ENCODE measurements around the gene IL1R2. TPM values are rescaled to one million over a fixed set of nuclear protein-coding genes. Genes with fewer than 3 reads are reported as not detected.

IL1R2 gene
- polyA plus RNA-seq, 4 donors: 0.15 to 0.89 (median 0.35) TPM

DNA sequence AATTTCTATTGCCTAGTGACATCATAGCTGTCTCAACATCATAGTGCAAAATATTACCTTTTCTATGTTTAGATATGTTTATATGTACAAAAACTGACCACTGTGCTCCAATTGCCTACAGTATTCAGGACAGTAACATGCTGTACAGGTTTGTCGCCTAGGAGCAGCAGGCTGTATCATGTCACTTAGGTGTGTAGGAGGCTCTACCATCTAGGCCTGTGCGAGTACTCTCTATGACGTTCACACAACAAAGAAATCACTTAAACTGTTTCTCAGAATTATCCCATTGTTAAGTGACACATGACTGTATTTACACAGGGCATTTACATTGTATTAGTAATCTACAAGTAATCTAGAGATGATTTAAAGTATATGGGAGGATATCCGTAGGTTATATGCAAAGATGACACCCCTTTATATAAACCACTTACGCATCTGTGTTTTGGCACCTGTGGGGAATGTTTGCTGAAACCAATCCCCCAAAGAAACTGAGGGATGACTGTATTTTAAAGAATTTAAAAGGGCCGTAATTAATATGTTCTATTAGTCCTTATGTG, 24.7 kb downstream of the IL1R2 start:
- no peak for DNase-seq (ENCODE audit: low read depth in 4 of 4, low spot score in 3 of 4)

DNA sequence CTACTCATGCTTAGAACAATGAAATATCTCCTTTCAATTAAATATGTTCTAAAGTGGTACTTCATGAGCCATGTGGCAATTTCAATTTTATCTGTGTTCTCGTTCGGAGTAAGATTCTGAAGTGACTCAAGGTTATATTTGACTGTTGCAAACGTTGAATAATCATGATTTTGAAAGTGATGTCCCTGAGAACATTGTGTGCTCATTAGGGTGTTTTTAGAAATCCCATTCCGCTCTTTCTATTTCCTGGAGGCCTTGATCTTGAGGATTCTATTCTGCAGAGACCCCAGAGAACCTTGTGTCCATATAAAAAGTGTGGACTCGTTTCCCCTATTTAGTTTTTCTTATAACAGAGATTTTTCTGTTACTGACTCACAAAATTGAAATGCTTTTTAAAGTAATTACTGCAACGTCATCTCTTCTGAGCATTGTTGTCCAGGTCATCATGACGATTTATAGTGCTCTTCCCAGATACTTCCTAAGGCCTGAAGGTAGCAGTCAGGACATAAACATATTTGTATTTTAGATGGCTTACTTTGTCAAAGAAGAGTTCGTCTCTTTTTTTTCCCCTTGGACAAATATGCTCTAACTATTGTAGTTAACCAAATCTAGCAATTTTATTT, 27.2 kb downstream of the IL1R2 start:
- DNase-seq (ENCODE audit: low read depth in 4 of 4, low spot score in 3 of 4): no peak

DNA sequence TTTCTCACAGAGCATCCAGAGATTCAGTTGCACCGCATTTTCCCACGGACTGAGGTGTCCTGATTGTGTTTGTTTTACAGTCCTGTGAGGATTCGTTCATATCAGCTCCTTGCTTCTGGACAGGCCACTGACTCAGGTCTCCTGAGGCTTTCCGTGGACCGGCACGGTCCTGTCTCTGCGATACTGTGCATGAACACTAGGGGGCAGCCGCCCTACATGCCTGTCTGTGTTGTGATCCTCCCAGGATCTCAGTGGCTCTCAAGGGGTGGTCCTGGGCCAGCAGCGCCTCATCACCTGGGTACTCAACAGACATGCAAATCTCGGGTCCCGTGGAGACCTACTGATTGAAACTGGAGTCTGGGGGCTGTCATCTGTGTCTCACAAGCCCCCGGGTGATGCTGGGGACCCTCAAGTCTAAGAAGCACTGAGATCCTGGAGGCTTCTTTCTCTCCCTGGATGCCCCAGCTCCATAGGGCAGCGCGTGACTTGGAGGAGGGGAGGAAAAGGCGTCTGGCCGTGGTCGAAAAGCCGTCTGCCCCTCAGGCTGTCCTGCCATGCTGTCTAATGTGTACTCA, 28.9 kb downstream of the IL1R2 start:
- peak in 3 of 4 donors; percentile 53 to 67 (median 57) for DNase-seq (ENCODE audit: low read depth in 4 of 4, low spot score in 3 of 4)

DNA sequence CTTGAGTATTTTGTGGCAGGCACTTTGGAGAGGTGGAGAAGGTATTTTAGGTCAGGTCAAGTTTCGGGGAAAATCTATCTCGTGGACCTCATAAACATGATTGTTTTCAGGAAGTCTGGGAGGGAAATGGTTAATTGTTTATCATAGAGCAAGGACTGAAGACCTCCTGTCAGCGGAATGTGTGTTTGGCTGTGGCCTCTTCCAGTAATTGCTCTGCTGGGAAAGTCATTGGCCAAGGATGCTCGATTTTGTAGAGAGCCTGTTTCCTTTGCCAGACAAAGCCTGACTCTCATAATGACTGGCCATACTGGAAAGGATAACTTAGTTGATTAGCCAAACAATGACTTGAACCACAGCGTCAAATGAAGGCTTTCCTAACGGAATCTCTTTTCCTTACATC, 30.0 kb downstream of the IL1R2 start:
- no peak for DNase-seq (ENCODE audit: low read depth in 4 of 4, low spot score in 3 of 4)

DNA sequence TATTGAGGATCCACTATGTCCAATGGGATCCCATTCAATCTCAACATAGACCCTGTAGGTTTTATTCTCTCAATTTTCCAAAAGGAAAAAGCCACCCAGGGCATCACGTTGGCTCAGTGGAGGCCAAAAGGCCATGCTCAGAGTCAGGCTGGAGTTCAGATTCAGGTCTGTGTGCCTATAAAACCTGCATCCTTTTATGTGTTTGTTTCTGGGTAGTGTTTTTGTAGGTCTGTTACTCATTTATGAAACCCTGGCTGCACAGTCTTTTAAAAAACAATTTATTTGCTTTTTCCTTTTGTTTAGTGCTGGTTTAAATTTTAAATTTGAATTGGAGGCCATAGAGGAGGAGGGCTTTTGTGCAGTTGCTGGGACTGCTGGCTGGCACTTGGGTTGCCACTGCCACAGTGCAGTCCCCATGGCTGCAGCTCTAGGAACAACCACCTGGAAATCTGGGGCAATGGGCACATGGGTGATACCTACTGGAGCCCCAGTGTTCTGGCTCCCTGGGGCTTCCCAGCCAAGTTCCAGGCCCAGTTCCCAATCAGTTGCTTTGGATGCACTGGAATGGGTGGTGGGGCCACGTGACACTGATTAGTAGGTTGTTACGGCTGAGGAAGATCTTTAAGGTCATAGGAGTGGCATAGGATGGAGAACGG, 31.3 kb downstream of the IL1R2 start:
- DNase-seq (ENCODE audit: low read depth in 4 of 4, low spot score in 3 of 4): no peak

DNA sequence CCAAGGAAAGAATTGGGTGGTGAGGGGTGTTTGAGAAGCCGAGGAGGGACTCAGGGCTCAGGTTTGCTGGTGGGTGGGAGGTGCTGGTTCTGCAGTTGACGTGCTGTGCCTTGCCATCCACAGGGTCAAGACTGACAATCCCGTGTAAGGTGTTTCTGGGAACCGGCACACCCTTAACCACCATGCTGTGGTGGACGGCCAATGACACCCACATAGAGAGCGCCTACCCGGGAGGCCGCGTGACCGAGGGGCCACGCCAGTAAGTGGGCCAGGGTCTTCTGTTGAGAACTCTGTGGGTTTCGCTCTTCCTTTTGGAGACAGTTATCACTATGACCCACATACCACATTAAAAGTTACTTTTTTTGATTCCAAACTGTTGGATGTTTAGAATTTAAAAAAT, 32.6 kb downstream of the IL1R2 start:
- DNase-seq (ENCODE audit: low read depth in 4 of 4, low spot score in 3 of 4): no peak

DNA sequence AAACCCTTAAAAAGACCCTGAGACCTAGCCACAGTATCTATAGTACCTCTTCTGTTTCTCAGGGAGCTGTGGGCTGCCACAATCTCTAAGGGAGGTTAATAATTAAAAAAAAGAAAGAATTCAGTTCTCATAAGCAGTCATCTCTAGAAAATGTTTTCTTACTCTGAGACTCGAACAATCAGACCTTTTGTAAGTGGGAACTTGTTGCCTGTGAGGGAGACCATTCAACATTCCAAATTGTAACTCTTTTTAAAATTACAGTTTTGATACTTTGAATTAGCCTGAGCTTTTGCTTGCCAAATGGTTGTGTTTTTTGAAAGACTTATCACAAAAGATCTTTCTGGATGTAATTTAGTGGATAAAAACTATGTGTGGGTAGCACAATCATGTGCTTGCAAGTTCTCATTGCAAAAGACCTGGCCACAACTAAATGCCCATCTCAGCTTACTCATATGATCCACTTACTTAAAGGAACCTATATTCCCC, 33.3 kb downstream of the IL1R2 start:
- no peak for DNase-seq (ENCODE audit: low read depth in 4 of 4, low spot score in 3 of 4)

DNA sequence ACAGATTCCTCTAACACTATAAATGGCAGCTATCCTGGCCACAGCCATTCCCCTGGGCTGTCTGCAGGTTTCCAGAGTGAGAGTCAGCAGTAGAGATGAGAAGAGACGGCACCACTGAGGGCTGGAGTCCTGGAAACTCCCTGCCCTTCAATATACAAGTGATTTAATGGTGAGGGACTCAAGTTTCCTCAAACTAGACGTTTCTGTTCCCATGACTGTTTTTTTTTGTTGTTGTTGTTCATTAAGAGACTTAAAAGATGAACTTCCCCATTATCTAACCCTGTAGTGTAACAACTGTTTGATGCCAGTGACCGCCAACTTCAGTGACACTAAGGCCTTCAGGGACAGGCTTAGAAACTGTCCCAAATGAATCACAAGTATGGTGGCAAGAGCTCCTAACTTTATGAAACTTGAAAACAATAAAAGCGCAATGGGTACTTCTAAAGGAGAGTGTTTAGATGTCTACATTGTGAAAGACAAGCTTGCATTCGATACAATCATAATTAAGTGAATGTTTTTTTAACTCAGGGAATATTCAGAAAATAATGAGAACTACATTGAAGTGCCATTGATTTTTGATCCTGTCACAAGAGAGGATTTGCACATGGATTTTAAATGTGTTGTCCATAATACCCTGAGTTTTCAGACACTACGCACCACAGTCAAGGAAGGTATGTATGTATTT, 34.0 kb downstream of the IL1R2 start:
- DNase-seq (ENCODE audit: low read depth in 4 of 4, low spot score in 3 of 4): no peak

DNA sequence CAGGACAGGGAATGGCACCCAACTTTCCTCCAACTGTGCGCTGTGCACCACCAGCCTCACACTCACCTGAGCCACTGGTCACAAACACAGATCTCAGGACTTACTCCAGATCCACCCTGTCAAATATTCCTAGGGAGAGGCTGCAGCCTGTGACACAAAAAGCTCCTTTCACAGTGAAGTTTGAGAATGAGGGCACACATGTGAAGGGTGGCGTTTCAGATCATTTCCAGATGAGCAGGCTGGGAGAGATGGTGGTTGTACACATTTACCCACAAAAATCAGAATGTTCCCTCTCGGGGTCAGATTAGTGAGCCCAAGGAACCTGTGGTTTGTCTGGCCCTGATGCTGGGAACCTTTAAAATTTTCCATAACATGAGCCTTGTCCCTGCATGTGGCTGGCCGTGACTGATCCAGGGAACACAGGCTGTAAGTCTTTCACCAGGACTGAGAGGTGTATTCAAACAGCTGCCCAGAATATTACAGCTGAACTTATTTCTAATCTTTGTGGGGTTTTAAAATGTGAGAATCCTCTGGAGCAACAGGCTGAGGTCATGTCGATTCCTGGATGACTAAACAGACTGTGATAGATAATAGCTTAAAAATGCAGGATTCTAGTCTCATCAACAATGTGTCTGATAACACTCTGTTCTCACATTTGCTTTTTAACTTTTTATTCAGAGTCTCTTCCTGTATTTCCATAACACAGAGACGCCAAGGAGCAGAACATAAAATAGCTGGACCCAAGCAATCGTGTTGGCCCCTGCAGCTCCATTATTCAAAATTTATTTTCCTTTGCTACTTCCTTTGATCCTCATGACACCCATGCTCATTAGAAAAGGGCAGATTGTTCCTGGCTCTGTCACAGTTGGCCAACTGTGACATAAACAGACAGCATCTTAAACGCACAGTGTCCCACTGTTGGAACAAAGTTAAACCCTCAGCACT, 35.5 kb downstream of the IL1R2 start:
- no peak for DNase-seq (ENCODE audit: low read depth in 4 of 4, low spot score in 3 of 4)

DNA sequence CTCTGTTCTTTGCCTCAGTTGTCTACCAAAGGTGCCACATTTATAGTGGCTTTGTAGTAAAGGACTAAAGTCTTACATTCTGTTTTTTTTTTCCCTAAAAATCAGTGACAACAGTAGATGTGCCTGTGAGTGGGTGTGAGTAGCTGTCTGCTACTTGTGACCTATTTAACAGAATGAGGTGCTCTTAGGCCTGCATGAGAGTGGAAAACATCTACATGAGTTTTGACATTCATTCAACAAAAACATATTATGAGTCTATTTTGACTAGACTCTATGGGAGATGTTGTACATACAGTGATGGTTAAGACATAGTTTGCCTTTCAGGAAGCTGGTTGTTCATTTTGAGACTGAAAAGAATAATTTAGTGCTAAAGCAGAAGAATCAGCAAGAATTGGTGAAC, 36.7 kb downstream of the IL1R2 start:
- DNase-seq (ENCODE audit: low read depth in 4 of 4, low spot score in 3 of 4): no peak

DNA sequence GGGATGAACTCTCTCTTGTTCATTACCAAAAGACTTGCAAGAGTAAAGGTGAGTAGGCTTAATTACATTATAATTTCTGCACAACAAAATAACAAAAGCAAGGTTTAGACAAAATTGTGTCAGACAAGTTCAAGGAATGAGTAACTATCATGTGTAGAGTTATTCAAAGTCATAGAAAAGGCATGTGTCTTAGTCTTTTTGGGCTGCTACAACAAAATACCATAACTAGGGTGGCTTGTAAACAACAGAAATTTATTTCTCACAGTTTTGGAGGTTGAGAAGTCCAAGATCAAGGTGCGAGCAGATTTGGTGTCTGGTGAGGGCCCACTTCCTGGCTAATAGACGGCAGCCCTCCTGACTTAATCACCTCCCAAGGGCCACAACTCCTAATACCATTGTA, 37.6 kb downstream of the IL1R2 start:
- no peak for DNase-seq (ENCODE audit: low read depth in 4 of 4, low spot score in 3 of 4)

DNA sequence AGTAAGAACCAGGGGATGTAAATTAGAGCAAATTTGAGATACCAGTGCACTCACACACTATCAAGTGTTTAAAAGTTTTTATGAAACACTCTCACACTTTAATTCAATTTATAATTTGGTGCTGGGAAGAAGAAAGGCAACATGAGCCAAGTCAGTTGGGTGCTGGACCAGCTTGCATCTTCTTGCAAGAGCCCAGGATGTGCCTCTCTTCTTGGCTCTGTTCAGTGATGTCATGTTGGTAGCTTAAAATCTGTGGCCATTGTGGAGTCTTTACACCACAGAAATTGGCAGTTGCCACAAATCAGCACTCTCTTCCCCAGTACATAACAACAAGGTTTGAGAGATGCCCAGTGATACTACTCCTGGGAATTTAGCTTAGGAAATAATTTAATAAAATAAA, 38.2 kb downstream of the IL1R2 start:
- DNase-seq (ENCODE audit: low read depth in 4 of 4, low spot score in 3 of 4): no peak

DNA sequence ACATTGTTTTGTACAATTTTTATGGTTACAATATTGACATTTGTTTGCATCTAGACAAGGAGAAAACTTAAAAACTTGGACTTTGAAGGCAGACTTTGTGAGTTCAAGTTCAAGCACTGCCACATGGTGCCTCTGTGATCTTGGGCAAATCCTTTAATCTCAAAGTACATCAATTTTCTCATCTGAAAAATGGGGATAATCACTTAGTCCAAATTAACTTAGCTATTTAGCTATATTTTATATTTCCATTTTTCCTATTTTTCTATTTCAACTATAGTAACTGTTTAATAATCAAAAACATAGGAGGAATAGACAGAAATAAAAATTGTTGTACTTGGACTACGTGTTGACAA, 38.7 kb downstream of the IL1R2 start:
- DNase-seq (ENCODE audit: low read depth in 4 of 4, low spot score in 3 of 4): no peak

DNA sequence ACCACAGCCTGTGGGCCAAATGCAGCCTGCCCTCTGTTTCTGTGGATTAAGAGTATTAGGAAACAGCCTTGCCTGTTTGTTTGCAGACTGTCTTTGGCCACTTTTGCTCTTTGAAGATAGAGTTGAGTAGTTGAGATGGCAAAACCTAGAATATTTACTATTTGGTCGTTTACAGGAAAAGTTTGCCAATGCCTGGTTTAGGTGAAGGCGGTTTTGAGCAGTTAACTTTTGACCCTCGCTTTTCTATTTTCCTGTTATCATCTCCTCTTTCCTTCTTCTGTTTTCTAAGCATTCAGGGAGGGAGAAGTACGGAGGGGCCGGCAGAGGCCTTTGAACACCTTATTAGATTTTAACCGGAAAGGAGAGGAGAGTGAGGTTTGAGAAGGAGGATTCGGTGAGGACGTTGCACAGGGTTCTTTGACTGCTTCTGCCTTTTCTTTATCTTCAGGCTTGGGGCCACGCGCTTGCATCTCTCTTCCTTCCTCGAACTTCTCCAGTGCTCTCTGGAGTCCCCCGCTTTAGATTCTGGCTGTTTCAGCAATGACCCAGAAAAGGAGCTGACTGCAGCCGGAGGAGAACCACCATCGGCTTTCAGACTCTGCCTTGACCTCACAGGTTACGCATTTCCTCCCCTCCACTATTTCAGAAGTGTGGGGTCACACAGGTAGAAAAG, 39.2 kb downstream of the IL1R2 start:
- DNase-seq (ENCODE audit: low read depth in 4 of 4, low spot score in 3 of 4): no peak

DNA sequence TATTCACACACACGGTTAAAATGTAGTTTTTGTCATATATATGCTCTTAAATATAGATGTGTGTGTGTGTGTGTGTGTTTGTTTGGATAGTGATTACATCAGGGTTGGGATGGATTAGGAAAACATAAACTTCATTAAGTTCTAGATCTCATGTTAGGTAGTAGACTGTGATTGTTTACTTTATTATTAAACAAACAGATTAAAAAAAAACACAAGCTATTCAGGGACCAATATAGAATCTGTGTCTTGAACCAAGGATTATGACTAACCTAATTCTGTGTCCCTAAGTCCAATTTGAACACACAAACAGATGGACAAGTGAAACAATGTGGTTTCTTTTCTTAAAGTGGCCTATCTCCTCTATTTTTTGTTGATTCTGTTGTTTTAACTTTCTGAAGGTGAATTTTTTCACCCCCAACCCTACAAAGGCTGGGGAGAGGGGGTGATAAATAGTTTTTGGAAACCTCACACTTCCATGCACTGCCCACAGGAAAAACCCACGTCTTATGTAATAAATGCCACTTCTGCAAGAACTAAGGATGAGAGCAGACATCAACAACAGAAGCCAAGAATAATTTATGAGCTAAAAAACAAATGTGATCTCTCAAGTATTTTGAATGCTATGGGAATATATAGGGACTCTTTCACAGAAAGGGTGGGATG, 40.7 kb downstream of the IL1R2 start:
- DNase-seq (ENCODE audit: low read depth in 4 of 4, low spot score in 3 of 4): no peak

DNA sequence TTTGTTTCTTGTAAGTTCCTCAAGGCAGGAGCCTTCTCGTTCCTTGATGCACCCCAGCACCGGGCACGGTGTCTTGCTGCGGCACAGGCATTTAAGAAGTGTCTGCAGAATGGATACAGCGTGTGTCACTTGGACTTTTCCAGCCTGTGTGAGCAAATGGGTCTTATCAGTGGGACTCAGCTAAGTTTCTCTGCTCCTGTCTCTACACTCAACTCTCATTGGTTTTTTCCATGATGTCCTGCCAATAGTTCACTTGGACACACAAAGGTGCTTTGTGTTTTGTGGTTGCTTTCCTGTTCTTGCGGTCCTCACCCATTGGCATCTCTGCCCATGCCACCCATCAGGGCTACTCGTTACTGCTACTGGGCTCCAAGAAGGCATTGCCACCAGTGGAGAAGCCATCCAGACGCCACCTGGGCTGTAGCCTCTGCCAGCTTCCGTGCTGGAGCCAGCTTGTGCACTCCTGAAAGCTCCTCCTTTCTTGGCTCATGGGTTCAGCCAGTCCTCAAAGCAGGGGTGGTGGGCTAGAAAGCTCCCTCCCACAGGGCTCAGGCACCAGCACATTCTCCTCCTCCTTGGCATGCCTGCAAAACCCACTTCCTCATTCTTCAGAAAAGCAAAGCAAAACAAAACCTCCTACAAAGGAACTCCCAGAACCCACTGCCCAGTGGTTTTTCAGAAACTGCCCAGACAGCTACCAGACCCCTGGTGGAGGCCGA, 41.4 kb downstream of the IL1R2 start:
- no peak for DNase-seq (ENCODE audit: low read depth in 4 of 4, low spot score in 3 of 4)

DNA sequence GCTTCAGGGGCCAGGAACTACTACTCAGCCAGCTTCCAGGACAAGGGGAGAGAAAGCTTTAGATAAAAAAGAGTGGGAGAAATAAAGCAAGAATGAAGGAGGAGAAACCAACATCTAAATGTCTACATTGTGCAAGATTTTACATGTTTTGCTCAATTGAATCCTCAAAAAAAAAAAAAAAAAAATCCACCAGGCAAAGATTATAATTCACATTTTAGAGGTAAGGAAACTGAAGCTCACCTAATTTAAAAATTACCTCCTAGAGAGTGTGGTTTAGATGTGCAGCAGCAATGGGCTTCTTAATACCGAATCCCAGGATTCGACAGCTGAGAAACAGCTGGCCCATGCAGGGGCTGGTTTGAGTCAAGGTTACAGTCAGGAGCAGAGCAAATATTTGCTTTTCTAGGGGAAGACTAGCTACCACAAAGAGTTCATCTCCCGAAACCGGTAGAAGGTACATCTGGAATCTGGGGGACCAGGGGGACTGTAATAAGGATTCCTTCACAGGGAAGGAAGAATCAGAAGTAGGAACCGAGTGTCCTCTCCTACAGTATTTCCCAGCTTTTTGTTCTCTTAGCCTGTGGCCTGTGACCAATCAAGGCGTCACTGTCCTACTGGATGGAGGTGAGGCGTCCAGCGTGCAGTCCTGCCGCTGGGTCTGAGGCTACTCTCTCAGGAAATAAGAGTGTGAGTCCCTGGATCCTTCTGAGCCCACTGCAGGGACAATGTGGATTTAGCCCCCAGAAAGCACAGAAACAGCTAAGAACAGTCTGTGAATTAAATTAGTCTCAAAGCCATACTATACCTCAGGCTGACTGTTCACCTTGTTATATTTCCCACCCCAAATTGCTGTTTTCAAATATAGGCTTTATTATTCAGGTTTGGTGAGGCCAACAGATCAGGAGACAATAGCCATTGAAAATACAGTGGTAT, 42.3 kb downstream of the IL1R2 start:
- no peak for DNase-seq (ENCODE audit: low read depth in 4 of 4, low spot score in 3 of 4)

All from left renal pelvis (tissue), 4 donors.